HEK293 (cell line): ENCODE measurements around the gene IDH3A.

Experiments used
- CTCF ChIA-PET: fragments of 350-600 bp; formaldehyde crosslinking; extraction: SDS; loops from one replicate; lab custom pipeline; 2021; ENCODE audit warnings: antibody characterized with exemption; lab: Yijun Ruan, JAX
- POLR2A ChIA-PET: fragments of 300-600 bp; formaldehyde crosslinking; extraction: SDS; loops from one replicate; lab custom pipeline; 2020; ENCODE audit warnings: antibody characterized with exemption, inconsistent platforms; lab: Yijun Ruan, JAX
- H3K27ac ChIP-seq: fragments of 200-500 bp; sonication (Bioruptor generic); 2 replicates; pipeline ENCODE4 v1.5.1; 2014; ENCODE audit warnings: low read depth, low read length, control low read depth, inconsistent platforms; ENCODE audit errors: extremely low read depth
- H3K36me3 ChIP-seq, 2 experiments: fragments of 200-500 bp in 1 of 2; sonication (Bioruptor generic) in 1 of 2; 1 replicate in 1 of 2; 2 replicates in 1 of 2; pipeline ENCODE4 v1.5.1; 2014 to 2017; ENCODE audit warnings: inconsistent platforms in 2 of 2, low read length in 2 of 2; ENCODE audit not compliant: control insufficient read depth in 2 of 2, insufficient read depth in 1 of 2
- H3K4me1 ChIP-seq: fragments of 200-500 bp; sonication (Bioruptor generic); 2 replicates; pipeline ENCODE4 v1.5.1; 2014; ENCODE audit warnings: mild to moderate bottlenecking, low read length, inconsistent platforms; ENCODE audit not compliant: control insufficient read depth, insufficient read depth
- H3K4me3 ChIP-seq: 2 replicates; pipeline ENCODE4 v1.5.1; 2011; ENCODE audit warnings: low read depth, mild to moderate bottlenecking, control low read depth, low read length, moderate library complexity
- H3K9me3 ChIP-seq: fragments of 200-500 bp; sonication (Bioruptor generic); 2 replicates; pipeline ENCODE4 v1.5.1; 2014; ENCODE audit warnings: low read depth, low read length, inconsistent platforms; ENCODE audit not compliant: control insufficient read depth, insufficient read depth
- ZNF132 ChIP-seq: fragments of 450-650 bp; formaldehyde crosslinking; IDR thresholded peaks from 2 replicates; pipeline ENCODE4 v1.5.1; 2017; ENCODE audit warnings: missing biosample characterization, missing genetic modification characterization, borderline replicate concordance
- ZNF214 ChIP-seq: fragments of 450-650 bp; formaldehyde crosslinking; IDR thresholded peaks from 2 replicates; pipeline ENCODE4 v1.5.1; 2017; ENCODE audit warnings: missing biosample characterization, mild to moderate bottlenecking, missing genetic modification characterization, borderline replicate concordance
- ZNF23 ChIP-seq: fragments of 450-650 bp; formaldehyde crosslinking; IDR thresholded peaks from 2 replicates; pipeline ENCODE4 v1.5.1; 2016; ENCODE audit warnings: missing biosample characterization, missing genetic modification characterization, borderline replicate concordance
- ZNF248 ChIP-seq: fragments of 450-650 bp; formaldehyde crosslinking; IDR thresholded peaks from 2 replicates; pipeline ENCODE4 v1.5.1; 2017; ENCODE audit warnings: missing biosample characterization, missing genetic modification characterization
- ZNF266 ChIP-seq: fragments of 450-650 bp; formaldehyde crosslinking; IDR thresholded peaks from 2 replicates; pipeline ENCODE4 v1.5.1; 2016; ENCODE audit warnings: missing biosample characterization, missing genetic modification characterization, low read depth
- ZNF311 ChIP-seq: fragments of 450-650 bp; formaldehyde crosslinking; IDR thresholded peaks from 2 replicates; pipeline ENCODE4 v1.5.1; 2017; ENCODE audit warnings: missing biosample characterization, missing genetic modification characterization, borderline replicate concordance
- ZNF473 ChIP-seq: fragments of 450-650 bp; formaldehyde crosslinking; IDR thresholded peaks from 2 replicates; pipeline ENCODE4 v1.5.1; 2017; ENCODE audit warnings: missing biosample characterization, missing genetic modification characterization
- ZNF571 ChIP-seq: fragments of 450-650 bp; formaldehyde crosslinking; IDR thresholded peaks from 2 replicates; pipeline ENCODE4 v1.5.0; 2017; ENCODE audit warnings: missing biosample characterization, missing genetic modification characterization
- ZNF585B ChIP-seq: fragments of 450-650 bp; formaldehyde crosslinking; IDR thresholded peaks from 2 replicates; pipeline ENCODE4 v1.5.1; 2016; ENCODE audit warnings: missing biosample characterization, missing genetic modification characterization
- ZNF624 ChIP-seq: fragments of 450-650 bp; formaldehyde crosslinking; IDR thresholded peaks from 2 replicates; pipeline ENCODE4 v1.5.1; 2017; ENCODE audit warnings: missing biosample characterization, missing genetic modification characterization
- ZNF658 ChIP-seq: fragments of 450-650 bp; formaldehyde crosslinking; IDR thresholded peaks from 2 replicates; pipeline ENCODE4; 2016; ENCODE audit warnings: missing biosample characterization, missing genetic modification characterization
- ZNF747 ChIP-seq: fragments of 450-650 bp; formaldehyde crosslinking; IDR thresholded peaks from 2 replicates; pipeline ENCODE4 v1.5.1; 2016; ENCODE audit warnings: missing biosample characterization, missing genetic modification characterization
- ZNF791 ChIP-seq: fragments of 450-650 bp; formaldehyde crosslinking; IDR thresholded peaks from 2 replicates; pipeline ENCODE4 v1.5.1; 2016; ENCODE audit warnings: missing biosample characterization, missing genetic modification characterization
- ZNF830 ChIP-seq: fragments of 450-650 bp; IDR thresholded peaks from 2 replicates; pipeline ENCODE4 v1.5.0; 2018; ENCODE audit warnings: missing biosample characterization, missing genetic modification characterization, low read depth, mild to moderate bottlenecking, moderate library complexity
- ZXDB ChIP-seq: fragments of 450-650 bp; formaldehyde crosslinking; IDR thresholded peaks from 2 replicates; pipeline ENCODE4 v1.5.1; 2016; ENCODE audit warnings: missing biosample characterization, missing genetic modification characterization
- TF ChIP-seq, protein P1 (sequence below): fragments of 450-650 bp; formaldehyde crosslinking; conservative IDR thresholded peaks from 2 replicates; pipeline ENCODE4 v1.5.1; 2016; ENCODE audit warnings: low read depth, missing biosample characterization, missing genetic modification characterization
- TF ChIP-seq, protein P2 (sequence below): fragments of 450-650 bp; formaldehyde crosslinking; IDR thresholded peaks from 2 replicates; pipeline ENCODE4 v1.5.1; 2016; ENCODE audit warnings: missing biosample characterization, missing genetic modification characterization
- TF ChIP-seq, protein P3 (sequence below): fragments of 450-650 bp; formaldehyde crosslinking; IDR thresholded peaks from 2 replicates; pipeline ENCODE4 v1.5.0; 2017; ENCODE audit warnings: missing biosample characterization, missing genetic modification characterization, borderline replicate concordance

The IDH3A gene

DNA sequence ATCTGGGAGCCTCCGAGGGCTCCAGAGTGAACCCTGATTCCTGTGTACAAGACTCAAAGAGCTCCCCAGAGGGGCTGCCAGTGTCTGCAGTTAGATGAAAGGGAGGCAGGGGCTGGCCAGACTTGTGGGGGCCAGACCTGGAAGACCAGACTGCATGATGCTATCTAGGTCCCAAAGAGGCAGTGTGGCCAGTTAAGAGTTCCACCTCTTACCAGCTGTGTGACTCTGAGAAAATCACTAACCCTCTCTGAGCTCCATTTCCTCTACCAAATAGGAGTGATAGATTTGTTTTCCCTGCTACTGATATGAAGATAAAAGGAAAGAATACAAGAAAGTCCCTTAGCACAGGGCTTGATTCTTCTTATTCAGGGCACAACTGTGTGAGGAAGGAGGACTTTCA lies 56.2 kb downstream of the IDH3A start:
- POLR2A ChIA-PET, result no interaction called here
- no peaks in the 10 kb centered on the region for H3K36me3 ChIP-seq
- no peaks in the 10 kb centered on the region for H3K4me1 ChIP-seq
- no peak overlapping the region for H3K4me3 ChIP-seq
- TF ChIP-seq ZNF214 (tag by site-specific recombination) (no peak), ZNF791 (tag by site-specific recombination) (no peak), ZNF571 (tag by site-specific recombination) (no peak), ZNF23 (tag by site-specific recombination) (no peak), ZXDB (tag by site-specific recombination) (no peak), ZNF266 (no peak), ZNF473 (tag by site-specific recombination) (no peak), ZNF248 (no peak), ZNF658 (tag by site-specific recombination) (no peak), ZNF830 (tag by site-specific recombination) (no peak), ZNF132 (tag by site-specific recombination) (no peak), ZNF585B (tag by site-specific recombination) (no peak), ZNF624 (tag by site-specific recombination) (no peak), ZNF747 (tag by site-specific recombination) (no peak), ZNF311 (tag by site-specific recombination) (no peak)
- TF ChIP-seq, protein P1, sequence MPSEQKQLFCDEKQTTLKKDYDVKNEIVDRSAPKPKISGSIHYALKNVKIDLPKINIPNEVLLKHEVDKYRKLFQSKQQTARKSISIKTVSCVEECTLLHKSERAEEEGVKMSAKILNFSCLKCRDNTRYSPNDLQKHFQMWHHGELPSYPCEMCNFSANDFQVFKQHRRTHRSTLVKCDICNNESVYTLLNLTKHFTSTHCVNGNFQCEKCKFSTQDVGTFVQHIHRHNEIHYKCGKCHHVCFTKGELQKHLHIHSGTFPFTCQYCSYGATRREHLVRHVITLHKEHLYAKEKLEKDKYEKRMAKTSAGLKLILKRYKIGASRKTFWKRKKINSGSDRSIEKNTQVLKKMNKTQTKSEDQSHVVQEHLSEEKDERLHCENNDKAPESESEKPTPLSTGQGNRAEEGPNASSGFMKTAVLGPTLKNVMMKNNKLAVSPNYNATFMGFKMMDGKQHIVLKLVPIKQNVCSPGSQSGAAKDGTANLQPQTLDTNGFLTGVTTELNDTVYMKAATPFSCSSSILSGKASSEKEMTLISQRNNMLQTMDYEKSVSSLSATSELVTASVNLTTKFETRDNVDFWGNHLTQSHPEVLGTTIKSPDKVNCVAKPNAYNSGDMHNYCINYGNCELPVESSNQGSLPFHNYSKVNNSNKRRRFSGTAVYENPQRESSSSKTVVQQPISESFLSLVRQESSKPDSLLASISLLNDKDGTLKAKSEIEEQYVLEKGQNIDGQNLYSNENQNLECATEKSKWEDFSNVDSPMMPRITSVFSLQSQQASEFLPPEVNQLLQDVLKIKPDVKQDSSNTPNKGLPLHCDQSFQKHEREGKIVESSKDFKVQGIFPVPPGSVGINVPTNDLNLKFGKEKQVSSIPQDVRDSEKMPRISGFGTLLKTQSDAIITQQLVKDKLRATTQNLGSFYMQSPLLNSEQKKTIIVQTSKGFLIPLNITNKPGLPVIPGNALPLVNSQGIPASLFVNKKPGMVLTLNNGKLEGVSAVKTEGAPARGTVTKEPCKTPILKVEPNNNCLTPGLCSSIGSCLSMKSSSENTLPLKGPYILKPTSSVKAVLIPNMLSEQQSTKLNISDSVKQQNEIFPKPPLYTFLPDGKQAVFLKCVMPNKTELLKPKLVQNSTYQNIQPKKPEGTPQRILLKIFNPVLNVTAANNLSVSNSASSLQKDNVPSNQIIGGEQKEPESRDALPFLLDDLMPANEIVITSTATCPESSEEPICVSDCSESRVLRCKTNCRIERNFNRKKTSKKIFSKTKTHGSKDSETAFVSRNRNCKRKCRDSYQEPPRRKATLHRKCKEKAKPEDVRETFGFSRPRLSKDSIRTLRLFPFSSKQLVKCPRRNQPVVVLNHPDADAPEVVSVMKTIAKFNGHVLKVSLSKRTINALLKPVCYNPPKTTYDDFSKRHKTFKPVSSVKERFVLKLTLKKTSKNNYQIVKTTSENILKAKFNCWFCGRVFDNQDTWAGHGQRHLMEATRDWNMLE (tag by site-specific recombination), result no peak
- TF ChIP-seq, protein P2, sequence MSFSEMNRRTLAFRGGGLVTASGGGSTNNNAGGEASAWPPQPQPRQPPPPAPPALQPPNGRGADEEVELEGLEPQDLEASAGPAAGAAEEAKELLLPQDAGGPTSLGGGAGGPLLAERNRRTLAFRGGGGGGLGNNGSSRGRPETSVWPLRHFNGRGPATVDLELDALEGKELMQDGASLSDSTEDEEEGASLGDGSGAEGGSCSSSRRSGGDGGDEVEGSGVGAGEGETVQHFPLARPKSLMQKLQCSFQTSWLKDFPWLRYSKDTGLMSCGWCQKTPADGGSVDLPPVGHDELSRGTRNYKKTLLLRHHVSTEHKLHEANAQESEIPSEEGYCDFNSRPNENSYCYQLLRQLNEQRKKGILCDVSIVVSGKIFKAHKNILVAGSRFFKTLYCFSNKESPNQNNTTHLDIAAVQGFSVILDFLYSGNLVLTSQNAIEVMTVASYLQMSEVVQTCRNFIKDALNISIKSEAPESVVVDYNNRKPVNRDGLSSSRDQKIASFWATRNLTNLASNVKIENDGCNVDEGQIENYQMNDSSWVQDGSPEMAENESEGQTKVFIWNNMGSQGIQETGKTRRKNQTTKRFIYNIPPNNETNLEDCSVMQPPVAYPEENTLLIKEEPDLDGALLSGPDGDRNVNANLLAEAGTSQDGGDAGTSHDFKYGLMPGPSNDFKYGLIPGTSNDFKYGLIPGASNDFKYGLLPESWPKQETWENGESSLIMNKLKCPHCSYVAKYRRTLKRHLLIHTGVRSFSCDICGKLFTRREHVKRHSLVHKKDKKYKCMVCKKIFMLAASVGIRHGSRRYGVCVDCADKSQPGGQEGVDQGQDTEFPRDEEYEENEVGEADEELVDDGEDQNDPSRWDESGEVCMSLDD (tag by site-specific recombination), result no peak
- TF ChIP-seq, protein P3, sequence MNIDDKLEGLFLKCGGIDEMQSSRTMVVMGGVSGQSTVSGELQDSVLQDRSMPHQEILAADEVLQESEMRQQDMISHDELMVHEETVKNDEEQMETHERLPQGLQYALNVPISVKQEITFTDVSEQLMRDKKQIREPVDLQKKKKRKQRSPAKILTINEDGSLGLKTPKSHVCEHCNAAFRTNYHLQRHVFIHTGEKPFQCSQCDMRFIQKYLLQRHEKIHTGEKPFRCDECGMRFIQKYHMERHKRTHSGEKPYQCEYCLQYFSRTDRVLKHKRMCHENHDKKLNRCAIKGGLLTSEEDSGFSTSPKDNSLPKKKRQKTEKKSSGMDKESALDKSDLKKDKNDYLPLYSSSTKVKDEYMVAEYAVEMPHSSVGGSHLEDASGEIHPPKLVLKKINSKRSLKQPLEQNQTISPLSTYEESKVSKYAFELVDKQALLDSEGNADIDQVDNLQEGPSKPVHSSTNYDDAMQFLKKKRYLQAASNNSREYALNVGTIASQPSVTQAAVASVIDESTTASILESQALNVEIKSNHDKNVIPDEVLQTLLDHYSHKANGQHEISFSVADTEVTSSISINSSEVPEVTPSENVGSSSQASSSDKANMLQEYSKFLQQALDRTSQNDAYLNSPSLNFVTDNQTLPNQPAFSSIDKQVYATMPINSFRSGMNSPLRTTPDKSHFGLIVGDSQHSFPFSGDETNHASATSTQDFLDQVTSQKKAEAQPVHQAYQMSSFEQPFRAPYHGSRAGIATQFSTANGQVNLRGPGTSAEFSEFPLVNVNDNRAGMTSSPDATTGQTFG, result no peak
- no peaks in the 10 kb centered on the region for H3K9me3 ChIP-seq
- H3K27ac ChIP-seq, result no peak overlapping the region
- CTCF ChIA-PET, result interaction anchor here (0.7 to 2.8 kb wide), 3 partner anchors 10 to 126 kb away, joined by 3 to 33 read pairs (median 14); no protein-coding TSS in a partner anchor
